GM10248 (cell line): ENCODE data around the gene RASA3.

Experiments used
- CTCF ChIA-PET: fragments of 300-600 bp; sonication (Branson Sonifier 250); formaldehyde crosslinking; extraction: SDS; loops from one replicate; lab custom pipeline; 2021; ENCODE audit warnings: antibody characterized with exemption; lab: Yijun Ruan, JAX
- POLR2A ChIA-PET: fragments of 350-650 bp; sonication (Branson Sonifier 250); formaldehyde crosslinking; extraction: SDS; loops from one replicate; lab custom pipeline; 2020; ENCODE audit warnings: antibody characterized with exemption; lab: Yijun Ruan, JAX
- DNase-seq: peaks from one replicate; pipeline ENCODE4 v3.0.0; 2012; ENCODE audit errors: extremely low spot score
- TF ChIP-seq, protein P1 (sequence below): IDR thresholded peaks from 2 replicates; pipeline ENCODE4 v1.5.1; 2012; ENCODE audit warnings: mild to moderate bottlenecking, low read depth; ENCODE audit errors: extremely low read depth, missing control alignments, control extremely low read depth

Gene RASA3

DNA sequence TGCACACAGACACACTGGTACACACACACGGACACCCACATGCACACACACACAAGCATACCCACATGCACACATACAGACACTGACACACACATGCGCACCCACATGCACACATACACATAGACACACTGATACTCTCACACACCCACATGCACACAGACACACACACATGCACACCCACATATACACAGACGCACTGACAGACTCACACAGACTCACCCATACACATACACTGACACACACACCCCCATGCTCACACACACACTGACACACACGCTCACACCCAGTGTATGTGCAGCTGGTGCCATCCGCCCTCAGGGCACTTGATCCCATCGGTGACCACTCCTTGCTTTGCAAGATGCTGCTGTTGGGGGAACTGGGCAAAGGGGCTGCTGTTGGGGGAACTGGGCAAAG is 9.7 kb upstream of the RASA3 start:
- DNase-seq = no peak
- TF ChIP-seq, protein P1, sequence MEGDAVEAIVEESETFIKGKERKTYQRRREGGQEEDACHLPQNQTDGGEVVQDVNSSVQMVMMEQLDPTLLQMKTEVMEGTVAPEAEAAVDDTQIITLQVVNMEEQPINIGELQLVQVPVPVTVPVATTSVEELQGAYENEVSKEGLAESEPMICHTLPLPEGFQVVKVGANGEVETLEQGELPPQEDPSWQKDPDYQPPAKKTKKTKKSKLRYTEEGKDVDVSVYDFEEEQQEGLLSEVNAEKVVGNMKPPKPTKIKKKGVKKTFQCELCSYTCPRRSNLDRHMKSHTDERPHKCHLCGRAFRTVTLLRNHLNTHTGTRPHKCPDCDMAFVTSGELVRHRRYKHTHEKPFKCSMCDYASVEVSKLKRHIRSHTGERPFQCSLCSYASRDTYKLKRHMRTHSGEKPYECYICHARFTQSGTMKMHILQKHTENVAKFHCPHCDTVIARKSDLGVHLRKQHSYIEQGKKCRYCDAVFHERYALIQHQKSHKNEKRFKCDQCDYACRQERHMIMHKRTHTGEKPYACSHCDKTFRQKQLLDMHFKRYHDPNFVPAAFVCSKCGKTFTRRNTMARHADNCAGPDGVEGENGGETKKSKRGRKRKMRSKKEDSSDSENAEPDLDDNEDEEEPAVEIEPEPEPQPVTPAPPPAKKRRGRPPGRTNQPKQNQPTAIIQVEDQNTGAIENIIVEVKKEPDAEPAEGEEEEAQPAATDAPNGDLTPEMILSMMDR = no peak
- ChIA-PET POLR2A (no interaction called here), CTCF (interaction anchor here (1.6 kb wide), 1 partner anchor 11 kb away, joined by 5 read pairs; no protein-coding TSS in a partner anchor)

DNA sequence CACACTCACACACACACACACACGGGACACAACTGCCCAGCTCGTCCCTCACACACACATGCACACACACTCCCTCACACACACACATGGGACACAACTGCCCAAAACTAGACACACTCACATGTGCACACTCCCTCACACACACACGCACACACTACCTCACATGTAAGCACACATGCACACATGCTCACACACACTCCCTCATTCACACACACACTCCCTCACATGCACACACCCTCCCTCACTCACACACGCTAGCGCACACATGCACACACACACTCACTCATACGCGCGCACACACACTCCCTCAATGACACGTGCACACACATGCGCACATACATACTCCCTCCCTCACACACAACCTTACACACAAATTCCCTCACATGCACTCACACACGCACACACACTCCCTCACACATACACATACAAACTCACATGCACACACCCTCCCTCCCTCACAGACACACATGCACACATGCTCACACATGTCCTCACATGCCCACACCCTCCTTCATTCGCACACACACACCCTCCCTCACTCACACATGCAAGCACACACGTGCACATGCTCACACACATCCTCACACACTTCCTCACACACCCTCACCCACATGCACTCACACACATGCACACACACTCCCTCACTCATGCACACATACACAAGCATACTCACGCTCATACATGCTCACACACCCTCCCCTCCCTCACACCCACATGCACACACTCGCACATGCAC is 9.0 kb upstream of the RASA3 start:
- ChIA-PET POLR2A (no interaction called here), CTCF (no interaction called here)
- no peak for DNase-seq
- TF ChIP-seq, protein P1 = no peak

DNA sequence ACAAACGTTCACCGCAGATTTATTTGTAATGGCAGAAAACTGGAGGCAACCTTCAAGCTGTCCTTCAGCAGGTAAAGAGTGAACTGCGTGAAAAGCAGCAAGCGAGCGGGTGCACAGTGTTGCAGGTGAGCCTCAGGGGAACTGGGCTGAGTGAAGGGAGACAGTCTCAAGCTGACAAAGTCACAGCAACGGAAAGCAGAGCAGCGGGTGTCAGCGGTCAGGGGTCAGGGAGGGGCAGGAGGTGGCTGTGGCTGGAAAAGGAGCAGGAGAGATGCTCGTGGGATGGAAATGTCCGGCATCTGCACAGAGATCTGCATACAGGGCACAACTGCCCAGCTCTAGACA is 8.5 kb upstream of the RASA3 start:
- ChIA-PET CTCF (no interaction called here), POLR2A (no interaction called here)
- TF ChIP-seq, protein P1 = no peak
- no peak for DNase-seq

DNA sequence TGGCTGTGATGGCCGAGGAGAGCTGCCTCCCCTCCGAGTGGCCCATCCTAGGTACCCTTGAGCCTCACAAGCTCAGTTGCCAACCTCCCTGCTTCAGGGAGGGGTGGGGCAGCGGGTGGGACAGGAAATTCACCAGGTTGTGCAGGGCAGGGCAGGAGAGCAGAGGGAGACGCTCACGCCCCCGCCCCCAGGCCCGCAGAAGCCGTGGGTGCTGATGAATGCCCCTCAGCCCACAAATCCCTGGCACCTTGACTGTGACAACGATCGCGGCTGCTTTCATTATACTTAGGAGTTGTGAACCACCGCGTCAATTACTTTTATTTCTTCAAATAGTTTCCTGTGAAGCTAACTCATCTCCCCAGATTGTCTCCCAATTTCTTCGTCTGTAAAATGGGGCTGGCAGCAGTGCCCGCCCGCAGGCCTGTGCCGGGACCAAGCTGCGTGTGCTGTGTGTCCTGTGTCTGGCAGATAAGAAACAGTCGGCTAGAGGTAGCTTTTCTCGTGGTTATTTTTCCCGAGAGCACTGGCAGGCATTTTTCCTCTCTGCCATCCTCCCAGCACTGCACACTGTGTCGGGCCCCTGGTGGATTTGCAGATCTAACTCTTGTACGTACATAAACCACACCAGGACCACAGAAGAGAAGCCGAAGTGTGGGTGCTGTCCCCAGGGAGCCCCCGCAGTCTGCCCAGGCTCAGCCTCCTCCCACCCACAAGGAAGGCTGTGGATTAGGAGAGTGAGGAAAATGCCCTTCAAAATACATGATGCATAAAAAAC is 7.9 kb upstream of the RASA3 start:
- CTCF ChIA-PET = no interaction called here
- TF ChIP-seq, protein P1 = no peak
- POLR2A ChIA-PET = no interaction called here
- DNase-seq = no peak

DNA sequence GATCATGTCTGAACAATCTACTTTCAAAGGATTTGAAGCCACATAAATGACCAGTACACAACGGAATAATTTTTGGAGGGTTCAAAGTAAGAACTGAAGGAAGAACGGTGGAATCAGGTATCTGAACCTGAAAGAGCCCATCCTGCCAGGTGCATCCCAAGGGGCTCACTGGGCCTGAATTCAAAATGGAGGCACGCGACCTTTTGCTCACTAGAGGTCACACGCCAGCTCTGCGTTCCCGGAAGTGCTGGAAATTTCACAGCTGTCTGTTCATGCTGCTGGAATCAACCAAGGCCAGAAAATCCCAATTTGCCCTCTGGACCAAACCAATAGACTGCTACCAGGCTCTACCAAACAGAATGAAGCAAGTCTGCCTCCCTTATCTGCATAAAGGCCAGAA is 4.2 kb upstream of the RASA3 start:
- POLR2A ChIA-PET = no interaction called here
- no peak for DNase-seq
- TF ChIP-seq, protein P1 = no peak
- CTCF ChIA-PET = no interaction called here

DNA sequence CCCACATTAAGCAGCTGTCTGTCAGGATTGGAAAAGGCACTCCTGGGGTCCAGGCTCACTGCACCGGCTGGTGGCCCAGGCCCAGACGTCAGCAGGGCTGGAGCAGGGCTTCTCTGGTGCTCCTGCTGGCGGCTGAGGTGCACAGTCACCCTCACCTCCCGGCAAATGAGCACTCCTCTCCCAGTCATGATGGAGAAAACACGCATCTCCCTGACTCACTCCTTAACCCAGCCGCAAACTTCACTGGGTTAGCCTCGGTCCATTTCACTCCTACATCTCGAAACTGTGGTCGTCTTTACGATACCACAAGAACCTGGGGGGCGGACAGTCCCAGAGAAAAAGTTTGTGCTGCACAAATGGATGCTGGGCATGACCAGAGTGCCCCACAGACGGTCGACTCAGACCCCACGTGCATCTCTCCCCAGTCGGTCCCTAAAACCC is 3.3 kb upstream of the RASA3 start:
- TF ChIP-seq, protein P1 = no peak
- no peak for DNase-seq
- ChIA-PET CTCF (no interaction called here), POLR2A (no interaction called here)
